Heart left ventricle (tissue), 13 donors: Measurements from ENCODE around the gene PTPRO.

ENCODE experiments used
- POLR2A ChIP-seq, 2 donors: fragments of 450-650 bp; IDR thresholded peaks; one replicate each; pipeline ENCODE4 v1.6.1; 2017; ENCODE audit warnings: antibody characterized with exemption in 2 of 2, mild to moderate bottlenecking in 2 of 2, moderate library complexity in 2 of 2
- TF ChIP-seq, protein P1 (sequence below), 12 donors: fragments of 200-600 bp; sonication (generic) in 4 of 12; IDR thresholded peaks; one replicate each; pipeline versions ENCODE4 v1.5.0 to v1.8.0; 2018 to 2022; ENCODE audit warnings: antibody characterized with exemption in 12 of 12, mild to moderate bottlenecking in 5 of 12
- donor health status: ischemic (EF 13 %, LVEDD 7.1; RV severe dilation, severe dysfunction).
- donor health status: DM: no; HTN: yes; CAD: no.
- donor health status: DM: no; HTN: no; CAD: no.
- donor health status: ischemic (EF 25% LVEDD 6.9; RV normal size, moderate dysfunction).
- donor health status: ischemic (EF 25% LVEDD 5.7; RV mildly dilated, moderate dysfunction).
- donor health status: ischemic (EF 35%, LVEDD 5.7; RV mildly dilated, moderate dysfunction).
- donor health status: nonischemic (EF 11% LVEDD 7.7; RV severe dilation, severe dysfunction).
- donor health status: DM: yes; HTN: yes; CAD: no.
- donor health status: PGD.
- donor health status: ischemic (EF 29% LVEDD 5.4; RV normal size, mild dysfunction).
- donor health status: nonischemic (EF 23%, LVEDD 6.1; RV moderate dilation, normal function).

DNA sequence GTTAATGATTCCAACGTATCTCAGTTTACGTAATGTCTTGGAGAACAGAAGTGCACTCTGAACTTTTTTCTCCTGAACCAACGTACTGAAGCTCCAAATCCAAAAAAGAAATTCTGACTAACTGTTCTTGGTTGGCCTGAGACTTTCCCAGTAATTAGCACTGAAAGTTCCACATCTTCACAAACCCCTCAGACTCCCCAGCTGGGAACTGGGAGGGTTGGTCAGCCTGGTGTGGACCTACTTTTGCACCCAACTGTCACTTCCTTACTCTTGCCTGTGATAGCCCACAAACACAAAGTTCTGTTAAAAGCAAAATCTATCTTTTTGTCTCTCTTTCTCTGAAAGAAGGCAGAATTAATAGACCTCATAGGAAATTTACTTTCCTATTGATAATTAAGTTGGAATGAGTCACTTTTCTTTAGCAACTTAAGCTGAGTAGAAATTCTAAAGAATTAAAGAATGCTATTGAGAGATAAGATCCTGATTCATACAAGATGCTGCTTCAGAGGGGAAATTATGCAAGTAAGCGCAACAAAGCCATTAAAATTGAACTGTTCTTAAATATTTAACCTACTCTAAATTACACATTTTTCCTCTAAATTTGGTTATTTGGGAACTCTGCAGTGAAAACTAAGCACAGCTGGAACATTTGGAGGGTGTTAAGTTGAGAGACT, 311.8 kb downstream of the PTPRO start:
- TF ChIP-seq, protein P1, sequence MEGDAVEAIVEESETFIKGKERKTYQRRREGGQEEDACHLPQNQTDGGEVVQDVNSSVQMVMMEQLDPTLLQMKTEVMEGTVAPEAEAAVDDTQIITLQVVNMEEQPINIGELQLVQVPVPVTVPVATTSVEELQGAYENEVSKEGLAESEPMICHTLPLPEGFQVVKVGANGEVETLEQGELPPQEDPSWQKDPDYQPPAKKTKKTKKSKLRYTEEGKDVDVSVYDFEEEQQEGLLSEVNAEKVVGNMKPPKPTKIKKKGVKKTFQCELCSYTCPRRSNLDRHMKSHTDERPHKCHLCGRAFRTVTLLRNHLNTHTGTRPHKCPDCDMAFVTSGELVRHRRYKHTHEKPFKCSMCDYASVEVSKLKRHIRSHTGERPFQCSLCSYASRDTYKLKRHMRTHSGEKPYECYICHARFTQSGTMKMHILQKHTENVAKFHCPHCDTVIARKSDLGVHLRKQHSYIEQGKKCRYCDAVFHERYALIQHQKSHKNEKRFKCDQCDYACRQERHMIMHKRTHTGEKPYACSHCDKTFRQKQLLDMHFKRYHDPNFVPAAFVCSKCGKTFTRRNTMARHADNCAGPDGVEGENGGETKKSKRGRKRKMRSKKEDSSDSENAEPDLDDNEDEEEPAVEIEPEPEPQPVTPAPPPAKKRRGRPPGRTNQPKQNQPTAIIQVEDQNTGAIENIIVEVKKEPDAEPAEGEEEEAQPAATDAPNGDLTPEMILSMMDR (IDR thresholded peaks at IDR 0.05): no peak
- no peak for TF ChIP-seq POLR2A (IDR thresholded peaks at IDR 0.05)
